IPS DF 19.7 (cell line): ENCODE results near the gene DEFB128.

ENCODE experiments used
- DNase-seq: peaks from one replicate; pipeline ENCODE4 v3.0.0-alpha.2; 2013; ENCODE audit warnings: low read depth, low spot score

DEFB128 gene

GRCh38 chr20:152131-152530 is 37.4 kb downstream of the DEFB128 start:
- no peak for DNase-seq

GRCh38 chr20:145877-146276 is 43.6 kb downstream of the DEFB128 start:
- no peak for DNase-seq

GRCh38 chr20:142290-142689 is 47.2 kb downstream of the DEFB128 start, which contains the start of gene DEFB126:
Gene DEFB126 (plus strand): TSS chr20:142590. CDS start chr20:142629, 39 bp downstream.
- no peak for DNase-seq
